Parathyroid adenoma (tissue), 2 donors: ENCODE data around the gene EDN3.

Source experiments
- H2AFZ ChIP-seq: fragments of 300-600 bp; sonication (generic); one replicate; pipeline ENCODE4 v1.7.0; 2017; ENCODE audit warnings: antibody characterized with exemption, mild to moderate bottlenecking
- H3K27ac ChIP-seq: fragments of 300-600 bp; sonication (generic); one replicate; pipeline ENCODE4 v1.7.0; 2017
- H3K27me3 ChIP-seq: fragments of 300-600 bp; sonication (generic); one replicate; pipeline ENCODE4 v1.7.0; 2017; ENCODE audit warnings: low read length; ENCODE audit not compliant: control insufficient read depth, insufficient read depth
- H3K36me3 ChIP-seq: fragments of 300-600 bp; sonication (generic); one replicate; pipeline ENCODE4 v1.7.0; 2017; ENCODE audit warnings: low read length; ENCODE audit not compliant: control insufficient read depth, insufficient read depth
- H3K4me1 ChIP-seq: fragments of 300-600 bp; sonication (generic); one replicate; pipeline ENCODE4 v1.7.0; 2017; ENCODE audit warnings: control low read depth
- H3K4me2 ChIP-seq: fragments of 300-600 bp; sonication (generic); one replicate; pipeline ENCODE4 v1.7.0; 2017; ENCODE audit warnings: low read length
- H3K4me3 ChIP-seq: fragments of 300-600 bp; sonication (generic); one replicate; pipeline ENCODE4 v1.7.0; 2017; ENCODE audit warnings: low read depth, low read length
- H3K79me2 ChIP-seq: fragments of 300-600 bp; sonication (generic); one replicate; pipeline ENCODE4 v1.7.0; 2017; ENCODE audit warnings: control low read depth
- H3K9ac ChIP-seq: fragments of 300-600 bp; sonication (generic); one replicate; pipeline ENCODE4 v1.7.0; 2017; ENCODE audit warnings: mild to moderate bottlenecking
- H3K9me3 ChIP-seq: fragments of 300-600 bp; sonication (generic); one replicate; pipeline ENCODE4 v1.7.0; 2017; ENCODE audit warnings: low read length; ENCODE audit not compliant: control insufficient read depth
- CTCF ChIP-seq: fragments of 300-600 bp; sonication (generic); IDR thresholded peaks from one replicate; pipeline ENCODE4 v1.7.0; 2017; ENCODE audit warnings: antibody characterized with exemption, mild to moderate bottlenecking
- donor health status: primary hyperparathyroidism.

Gene EDN3

GRCh38 chr20:59258221-59258621 lies 42.2 kb upstream of the EDN3 start:
- no peak overlapping the region for H3K9ac ChIP-seq
- H3K36me3 ChIP-seq, result no peaks in the 10 kb centered on the region
- no peak for TF ChIP-seq CTCF
- no peaks in the 10 kb centered on the region for H3K79me2 ChIP-seq
- H3K4me2 ChIP-seq, result no peak overlapping the region
- no peaks in the 10 kb centered on the region for H3K27me3 ChIP-seq
- no peak overlapping the region for H2AFZ ChIP-seq
- no peaks in the 10 kb centered on the region for H3K9me3 ChIP-seq
- H3K27ac ChIP-seq, result no peak overlapping the region
- H3K4me3 ChIP-seq, result no peak overlapping the region
- no peaks in the 10 kb centered on the region for H3K4me1 ChIP-seq

GRCh38 chr20:59259946-59260345 lies 40.5 kb upstream of the EDN3 start:
- Histone ChIP-seq H3K27me3 (no peaks in the 10 kb centered on the region), H2AFZ (no peak overlapping the region), H3K36me3 (no peaks in the 10 kb centered on the region), H3K4me2 (no peak overlapping the region), H3K9ac (no peak overlapping the region), H3K79me2 (no peaks in the 10 kb centered on the region), H3K9me3 (no peaks in the 10 kb centered on the region), H3K4me3 (no peak overlapping the region), H3K27ac (no peak overlapping the region), H3K4me1 (no peaks in the 10 kb centered on the region)
- TF ChIP-seq CTCF, result no peak

- TF ChIP-seq CTCF, result no peak
- Histone ChIP-seq H3K4me2 (no peak overlapping the region), H3K27ac (no peak overlapping the region), H2AFZ (no peak overlapping the region), H3K9ac (no peak overlapping the region), H3K9me3 (no peaks in the 10 kb centered on the region), H3K79me2 (no peaks in the 10 kb centered on the region), H3K4me3 (no peak overlapping the region), H3K27me3 (no peaks in the 10 kb centered on the region), H3K36me3 (no peaks in the 10 kb centered on the region), H3K4me1 (no peaks in the 10 kb centered on the region)
Observed at GRCh38 chr20:59265298-59265697, 35.1 kb upstream of the EDN3 start.

GRCh38 chr20:59268870-59269269 lies 31.5 kb upstream of the EDN3 start:
- Histone ChIP-seq H3K9me3 (no peaks in the 10 kb centered on the region), H3K27me3 (no peaks in the 10 kb centered on the region), H3K4me3 (no peak overlapping the region), H3K4me1 (no peaks in the 10 kb centered on the region), H3K36me3 (no peaks in the 10 kb centered on the region), H3K27ac (no peak overlapping the region), H3K79me2 (no peaks in the 10 kb centered on the region), H3K9ac (no peak overlapping the region), H3K4me2 (no peak overlapping the region), H2AFZ (no peak overlapping the region)
- no peak for TF ChIP-seq CTCF

GRCh38 chr20:59269411-59270025 lies 30.9 kb upstream of the EDN3 start:
- Histone ChIP-seq H3K27ac (no peak overlapping the region), H3K4me3 (no peak overlapping the region), H3K4me2 (no peak overlapping the region), H3K27me3 (no peaks in the 10 kb centered on the region), H2AFZ (no peak overlapping the region), H3K79me2 (no peaks in the 10 kb centered on the region), H3K9me3 (no peaks in the 10 kb centered on the region), H3K9ac (no peak overlapping the region), H3K4me1 (no peaks in the 10 kb centered on the region), H3K36me3 (no peaks in the 10 kb centered on the region)
- no peak for TF ChIP-seq CTCF
